IMR-90 (cell line): ENCODE measurements around the gene FAM171A1. TPM values are rescaled to one million over a fixed set of nuclear protein-coding genes. Genes with fewer than 3 reads are reported as not detected.

Experiments
- ATAC-seq: fragments of 200-7000 bp; cut with Tn5 transposase; 2 replicates; pipeline ENCODE4 v1.9.1; 2020; ENCODE audit warnings: low read depth, mild to moderate bottlenecking, moderate library complexity
- BruUV-seq: library from RNA; stranded (reverse); fragments of 400-500 nt; replicated peaks from 2 replicates; lab custom pipeline; 2021; lab: Mats Ljungman, UMichigan
- CTCF ChIA-PET: fragments of 300-600 bp; formaldehyde crosslinking; extraction: SDS; loops from one replicate; lab custom pipeline; 2021; ENCODE audit warnings: antibody characterized with exemption; lab: Yijun Ruan, JAX
- POLR2A ChIA-PET: fragments of 300-600 bp; sonication (Branson Sonifier 250); formaldehyde crosslinking; loops from one replicate; lab custom pipeline; 2022; ENCODE audit warnings: antibody characterized with exemption; ENCODE audit not compliant: unreplicated experiment; lab: Charles Lee
- DNase-seq: peaks from one replicate; pipeline ENCODE4 v3.0.0; 2013
- H2AFZ ChIP-seq: replicated peaks from 2 replicates; pipeline ENCODE3; 2013; ENCODE audit warnings: low read length, mild to moderate bottlenecking; ENCODE audit not compliant: poor library complexity
- H2AK5ac ChIP-seq: 2 replicates; pipeline ENCODE4 v1.6.1; 2013; ENCODE audit warnings: low read depth, low read length, inconsistent platforms
- H2AK9ac ChIP-seq: replicated peaks from 2 replicates; pipeline ENCODE3; 2013; ENCODE audit warnings: mild to moderate bottlenecking, low read depth, low read length, moderate library complexity; ENCODE audit not compliant: poor library complexity
- H2BK120ac ChIP-seq: 2 replicates; pipeline ENCODE4 v1.6.1; 2013; ENCODE audit warnings: low read depth, low read length, inconsistent platforms
- H2BK15ac ChIP-seq: 3 replicates; pipeline ENCODE4 v1.6.1; 2013; ENCODE audit warnings: low read depth, low read length, inconsistent platforms
- H2BK20ac ChIP-seq: 2 replicates; pipeline ENCODE4 v1.6.1; 2013; ENCODE audit warnings: low read depth, mild to moderate bottlenecking, inconsistent platforms, low read length, moderate library complexity
- H2BK5ac ChIP-seq: 2 replicates; pipeline ENCODE4 v1.6.1; 2013; ENCODE audit warnings: mild to moderate bottlenecking, low read depth, low read length, inconsistent platforms; ENCODE audit not compliant: poor library complexity, severe bottlenecking
- H3K14ac ChIP-seq: replicated peaks from 2 replicates; pipeline ENCODE4 v1.6.1; 2013; ENCODE audit warnings: low read depth, low read length, inconsistent platforms
- H3K18ac ChIP-seq: 2 replicates; pipeline ENCODE4 v1.6.1; 2013; ENCODE audit warnings: low read depth, low read length, control low read depth
- H3K23ac ChIP-seq: 2 replicates; pipeline ENCODE4 v1.6.1; 2013; ENCODE audit warnings: low read depth, low read length, inconsistent platforms
- H3K27ac ChIP-seq: 2 replicates; pipeline ENCODE4 v1.5.1; 2013; ENCODE audit warnings: mild to moderate bottlenecking, control low read depth, low read length; ENCODE audit not compliant: insufficient read depth
- H3K27me3 ChIP-seq: 2 replicates; pipeline ENCODE4 v1.6.1; 2013; ENCODE audit warnings: low read length; ENCODE audit not compliant: control insufficient read depth, insufficient read depth
- H3K36me3 ChIP-seq: 2 replicates; pipeline ENCODE4 v1.6.1; 2013; ENCODE audit warnings: low read length, mixed read lengths; ENCODE audit not compliant: control insufficient read depth, insufficient read depth
- H3K4ac ChIP-seq: 2 replicates; pipeline ENCODE4 v1.6.1; 2013; ENCODE audit warnings: low read depth, low read length, inconsistent platforms
- H3K4me1 ChIP-seq: 2 replicates; pipeline ENCODE4 v1.6.1; 2013; ENCODE audit warnings: low read length, mixed read lengths; ENCODE audit not compliant: control insufficient read depth, insufficient read depth
- H3K4me2 ChIP-seq: 2 replicates; pipeline ENCODE4 v1.6.1; 2013; ENCODE audit warnings: low read depth, mild to moderate bottlenecking, control low read depth, low read length, moderate library complexity
- H3K4me3 ChIP-seq: 2 replicates; pipeline ENCODE4 v1.5.1; 2013; ENCODE audit warnings: low read depth, mild to moderate bottlenecking, control low read depth, low read length, moderate library complexity; ENCODE audit not compliant: insufficient read depth
- H3K56ac ChIP-seq: 2 replicates; pipeline ENCODE4 v1.6.1; 2013; ENCODE audit warnings: low read length, inconsistent platforms; ENCODE audit not compliant: insufficient read depth; ENCODE audit errors: extremely low read depth
- H3K79me1 ChIP-seq, 2 experiments: 2 replicates each; pipeline ENCODE4 v1.6.1; 2013; ENCODE audit warnings: low read length in 2 of 2, inconsistent platforms in 1 of 2, low read depth in 1 of 2
- H3K9ac ChIP-seq: 2 replicates; pipeline ENCODE4 v1.6.1; 2013; ENCODE audit warnings: low read depth, low read length, control low read depth
- H3K9me1 ChIP-seq: 2 replicates; pipeline ENCODE4 v1.6.1; 2013; ENCODE audit warnings: low read length, inconsistent platforms; ENCODE audit not compliant: insufficient read depth
- H3K9me3 ChIP-seq: 2 replicates; pipeline ENCODE4 v1.6.1; 2013; ENCODE audit warnings: low read length; ENCODE audit not compliant: control insufficient read depth, insufficient read depth
- H4K20me1 ChIP-seq: 2 replicates; pipeline ENCODE4 v1.6.1; 2013; ENCODE audit warnings: low read length, inconsistent platforms; ENCODE audit not compliant: insufficient read depth
- H4K5ac ChIP-seq: 2 replicates; pipeline ENCODE4 v1.6.1; 2013; ENCODE audit warnings: mild to moderate bottlenecking, low read depth, low read length, control low read depth
- H4K8ac ChIP-seq, 2 experiments: 2 replicates each; pipeline ENCODE4 v1.6.1; 2013; ENCODE audit warnings: low read depth in 2 of 2, low read length in 2 of 2, control low read depth in 1 of 2, inconsistent platforms in 1 of 2
- H4K91ac ChIP-seq: 2 replicates; pipeline ENCODE4 v1.6.1; 2013; ENCODE audit warnings: low read depth, low read length, inconsistent platforms; ENCODE audit not compliant: insufficient read depth
- BHLHE40 ChIP-seq: fragments of 150-350 bp; IDR thresholded peaks from 2 replicates; pipeline ENCODE4 v1.6.1; 2016; ENCODE audit warnings: mild to moderate bottlenecking, low read depth, low read length
- CEBPB ChIP-seq: IDR thresholded peaks from 2 replicates; pipeline ENCODE4 v1.6.1; 2012; ENCODE audit warnings: low read depth, low read length, improper control_type of control experiment
- CHD1 ChIP-seq: IDR thresholded peaks from 2 replicates; pipeline ENCODE4 v1.6.1; 2012; ENCODE audit warnings: low read depth, low read length, improper control_type of control experiment
- FOS ChIP-seq: fragments of 150-350 bp; IDR thresholded peaks from 2 replicates; pipeline ENCODE4 v1.6.1; 2016; ENCODE audit warnings: low read depth, low read length
- MAFK ChIP-seq: IDR thresholded peaks from 2 replicates; pipeline ENCODE4 v1.6.1; 2012; ENCODE audit warnings: low read depth, low read length, improper control_type of control experiment
- MAZ ChIP-seq: IDR thresholded peaks from 2 replicates; pipeline ENCODE4 v1.6.1; 2012; ENCODE audit warnings: low read depth, mild to moderate bottlenecking, low read length, improper control_type of control experiment, moderate library complexity, borderline replicate concordance
- MXI1 ChIP-seq: IDR thresholded peaks from 2 replicates; pipeline ENCODE4 v1.6.1; 2012; ENCODE audit warnings: low read depth, mild to moderate bottlenecking, low read length, moderate library complexity, borderline replicate concordance
- NFE2L2 ChIP-seq: fragments of 150-350 bp; IDR thresholded peaks from 2 replicates; pipeline ENCODE4 v1.6.1; 2016; ENCODE audit warnings: low read depth, mild to moderate bottlenecking, low read length
- POLR2A ChIP-seq: IDR thresholded peaks from 2 replicates; pipeline ENCODE4 v1.6.1; 2012; ENCODE audit warnings: mild to moderate bottlenecking, low read depth, low read length
- RAD21 ChIP-seq: IDR thresholded peaks from 2 replicates; pipeline ENCODE4 v1.6.1; 2012; ENCODE audit warnings: low read length, improper control_type of control experiment
- RCOR1 ChIP-seq: IDR thresholded peaks from 2 replicates; pipeline ENCODE4 v1.6.1; 2012; ENCODE audit warnings: mild to moderate bottlenecking, low read length, improper control_type of control experiment; ENCODE audit not compliant: insufficient replicate concordance
- RFX5 ChIP-seq: IDR thresholded peaks from 2 replicates; pipeline ENCODE4 v1.8.0; 2012; ENCODE audit warnings: low read depth, mild to moderate bottlenecking, low read length, moderate library complexity
- SMC3 ChIP-seq: fragments of 150-350 bp; IDR thresholded peaks from 2 replicates; pipeline ENCODE4 v1.6.1; 2016; ENCODE audit warnings: low read depth, mild to moderate bottlenecking, antibody characterized with exemption, low read length, moderate library complexity
- WGBS, 2 experiments: methylation state at CpG; one replicate each; pipeline versions ENCODE4 v1.1.5 to v1.1.7; 2013; ENCODE audit warnings: missing lambda C conversion rate in 2 of 2; ENCODE audit not compliant: insufficient read length in 1 of 2; ENCODE audit errors: extremely low coverage in 2 of 2; 5-methylcytosine and 5-hydroxymethylcytosine counted together
- dilution Hi-C: fragments of 300-500 bp; cut with HindIII; formaldehyde crosslinking; loops from one replicate; pipeline ENCODE4 v1.14.3; 2018; ENCODE audit warnings: low sequenced_read_pairs; ENCODE audit not compliant: unreplicated experiment
- in situ Hi-C: fragments of 300-500 bp; cut with MboI; formaldehyde crosslinking; loops from 3 replicates; pipeline ENCODE4 v1.14.3; 2019; ENCODE audit warnings: low sequenced_read_pairs, inconsistent platforms, mixed read lengths
- intact Hi-C: fragments of 100-400 bp; cut with micrococcal nuclease; formaldehyde crosslinking; loops from 2 replicates; pipeline ENCODE4 v1.10.0; 2022
- polyA plus RNA-seq, 3 experiments: library from polyadenylated mRNA; depleted of rRNA; stranded (reverse); fragments of >200 nt; gene quantifications; 2 replicates each; pipeline ENCODE4 v1.2.3, GENCODE V29; 2012; ENCODE audit warnings: low replicate concordance in 1 of 3
- total RNA-seq: library from RNA; depleted of rRNA; stranded (reverse); fragments of >200 nt; gene quantifications from 2 replicates; pipeline ENCODE4 v1.2.3, GENCODE V29; 2012
- TF ChIP-seq, protein P1 (sequence below): conservative IDR thresholded peaks from 2 replicates; pipeline ENCODE4 v1.5.1; 2012; ENCODE audit warnings: mild to moderate bottlenecking, low read depth, low read length, improper control_type of control experiment
- TF ChIP-seq, protein P2 (sequence below): fragments of 150-350 bp; IDR thresholded peaks from 2 replicates; pipeline ENCODE4 v1.6.1; 2016; ENCODE audit warnings: low read depth, mild to moderate bottlenecking, low read length, moderate library complexity, borderline replicate concordance
- TF ChIP-seq, protein P3 (sequence below): fragments of 150-350 bp; IDR thresholded peaks from 2 replicates; pipeline ENCODE4 v1.6.1; 2017; ENCODE audit warnings: mild to moderate bottlenecking, antibody characterized with exemption, low read length, low read depth

The FAM171A1 gene
- total and polyA plus RNA-seq, 2 of the 4 experiments (the other 2 are of a cell fraction), result 20.3 to 30.6 TPM

DNA sequence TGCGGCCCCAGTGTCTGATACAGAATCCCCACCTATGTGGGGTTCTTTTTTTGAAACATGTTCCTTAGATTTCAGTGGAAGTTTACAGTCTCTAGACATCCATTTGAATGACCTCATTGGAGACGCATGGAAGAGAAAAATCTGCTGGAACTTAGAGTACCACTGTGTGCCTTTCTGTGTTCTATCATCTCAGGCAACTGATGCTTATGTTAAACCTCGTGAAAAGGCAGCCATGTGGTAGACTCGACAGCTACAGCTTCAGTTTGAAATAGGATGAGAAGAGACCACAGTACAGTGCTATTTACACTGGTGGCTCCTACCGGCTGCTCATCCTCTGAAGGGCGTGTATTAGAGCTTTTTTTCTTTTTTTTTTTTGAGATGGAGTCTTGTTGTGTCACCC, 74.4 kb downstream of the FAM171A1 start:
- no peaks in the 10 kb centered on the region for H3K27me3 ChIP-seq
- H3K4ac ChIP-seq, result no peak overlapping the region
- dilution Hi-C loops, result no loop called here
- no peak overlapping the region for H3K14ac ChIP-seq
- ATAC-seq (no peak), DNase-seq (no peak)
- H3K4me2 ChIP-seq, result no peak overlapping the region
- no TSS peak for BruUV-seq
- intact Hi-C loops, result no loop called here
- H4K8ac ChIP-seq, result no peak overlapping the region
- no peaks in the 10 kb centered on the region for H3K36me3 ChIP-seq
- CTCF ChIA-PET, result no interaction called here
- no peak overlapping the region for H2AFZ ChIP-seq
- no peak overlapping the region for H2BK20ac ChIP-seq
- no peak overlapping the region for H3K56ac ChIP-seq
- H2BK5ac ChIP-seq, result no peak overlapping the region
- peaks cover 5 to 19% of the 10 kb centered on the region in 2 experiments; a peak in 3 of 4 replicates for H3K79me1 ChIP-seq
- H2BK15ac ChIP-seq, result peak overlapping the region; percentile 31; the same call in 1 of the 3 replicates
- no peaks in the 10 kb centered on the region for H3K9me3 ChIP-seq
- H4K20me1 ChIP-seq, result no peaks in the 10 kb centered on the region
- no peak overlapping the region for H2AK9ac ChIP-seq
- POLR2A ChIA-PET, result no interaction called here
- H2BK120ac ChIP-seq, result no peak overlapping the region
- TF ChIP-seq FOS (no peak), NFE2L2 (no peak), BHLHE40 (no peak), RAD21 (no peak), POLR2A (no peak), MAFK (no peak), RCOR1 (no peak), CEBPB (no peak), MAZ (no peak), CHD1 (no peak), MXI1 (no peak), SMC3 (no peak), RFX5 (no peak)
- TF ChIP-seq, protein P1, sequence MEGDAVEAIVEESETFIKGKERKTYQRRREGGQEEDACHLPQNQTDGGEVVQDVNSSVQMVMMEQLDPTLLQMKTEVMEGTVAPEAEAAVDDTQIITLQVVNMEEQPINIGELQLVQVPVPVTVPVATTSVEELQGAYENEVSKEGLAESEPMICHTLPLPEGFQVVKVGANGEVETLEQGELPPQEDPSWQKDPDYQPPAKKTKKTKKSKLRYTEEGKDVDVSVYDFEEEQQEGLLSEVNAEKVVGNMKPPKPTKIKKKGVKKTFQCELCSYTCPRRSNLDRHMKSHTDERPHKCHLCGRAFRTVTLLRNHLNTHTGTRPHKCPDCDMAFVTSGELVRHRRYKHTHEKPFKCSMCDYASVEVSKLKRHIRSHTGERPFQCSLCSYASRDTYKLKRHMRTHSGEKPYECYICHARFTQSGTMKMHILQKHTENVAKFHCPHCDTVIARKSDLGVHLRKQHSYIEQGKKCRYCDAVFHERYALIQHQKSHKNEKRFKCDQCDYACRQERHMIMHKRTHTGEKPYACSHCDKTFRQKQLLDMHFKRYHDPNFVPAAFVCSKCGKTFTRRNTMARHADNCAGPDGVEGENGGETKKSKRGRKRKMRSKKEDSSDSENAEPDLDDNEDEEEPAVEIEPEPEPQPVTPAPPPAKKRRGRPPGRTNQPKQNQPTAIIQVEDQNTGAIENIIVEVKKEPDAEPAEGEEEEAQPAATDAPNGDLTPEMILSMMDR, result no peak
- TF ChIP-seq, protein P2, sequence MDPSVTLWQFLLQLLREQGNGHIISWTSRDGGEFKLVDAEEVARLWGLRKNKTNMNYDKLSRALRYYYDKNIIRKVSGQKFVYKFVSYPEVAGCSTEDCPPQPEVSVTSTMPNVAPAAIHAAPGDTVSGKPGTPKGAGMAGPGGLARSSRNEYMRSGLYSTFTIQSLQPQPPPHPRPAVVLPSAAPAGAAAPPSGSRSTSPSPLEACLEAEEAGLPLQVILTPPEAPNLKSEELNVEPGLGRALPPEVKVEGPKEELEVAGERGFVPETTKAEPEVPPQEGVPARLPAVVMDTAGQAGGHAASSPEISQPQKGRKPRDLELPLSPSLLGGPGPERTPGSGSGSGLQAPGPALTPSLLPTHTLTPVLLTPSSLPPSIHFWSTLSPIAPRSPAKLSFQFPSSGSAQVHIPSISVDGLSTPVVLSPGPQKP, result no peak
- TF ChIP-seq, protein P3, sequence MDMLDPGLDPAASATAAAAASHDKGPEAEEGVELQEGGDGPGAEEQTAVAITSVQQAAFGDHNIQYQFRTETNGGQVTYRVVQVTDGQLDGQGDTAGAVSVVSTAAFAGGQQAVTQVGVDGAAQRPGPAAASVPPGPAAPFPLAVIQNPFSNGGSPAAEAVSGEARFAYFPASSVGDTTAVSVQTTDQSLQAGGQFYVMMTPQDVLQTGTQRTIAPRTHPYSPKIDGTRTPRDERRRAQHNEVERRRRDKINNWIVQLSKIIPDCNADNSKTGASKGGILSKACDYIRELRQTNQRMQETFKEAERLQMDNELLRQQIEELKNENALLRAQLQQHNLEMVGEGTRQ, result no peak
- H3K9ac ChIP-seq, result no peak overlapping the region
- H3K27ac ChIP-seq, result no peak overlapping the region
- no peak overlapping the region for H3K4me3 ChIP-seq
- no peak overlapping the region for H2AK5ac ChIP-seq
- H3K18ac ChIP-seq, result no peak overlapping the region
- peaks cover 5% of the 10 kb centered on the region; the same call in 1 of the 2 replicates for H3K9me1 ChIP-seq
- in situ Hi-C loops, result no loop called here
- 100% methylated on average over 1 of the region's 6 CpGs; no CpG with 5 or more reads in 1 of the 2 experiments for WGBS, 2 experiments
- H3K4me1 ChIP-seq, result peaks cover 1% of the 10 kb centered on the region; the same call in 1 of the 2 replicates
- H4K5ac ChIP-seq, result no peak overlapping the region
- H4K91ac ChIP-seq, result no peak overlapping the region
- no peak overlapping the region for H3K23ac ChIP-seq
